ENCODE measurements around the gene INSR. TPM values are rescaled to one million over a fixed set of nuclear protein-coding genes. Genes with fewer than 3 reads are reported as not detected.

The INSR gene
- total and polyA plus RNA-seq, 2 of the 8 experiments (the other 6 are each of a cell fraction or from before 2014, with no cell fraction given), result 13.1 to 48.7 TPM

- POLR2A ChIA-PET (ENCODE audit: partially characterized antibody), result interaction anchor here (1.6 kb wide), 1 partner anchor 14 kb away, joined by 6 read pairs; the partner anchor contains the start of gene ZNF557
- Histone ChIP-seq H2BK12ac (ENCODE audit: low read depth, low read length) (no peak overlapping the region), H3K36me3 (ENCODE audit: control insufficient read depth in 2 of 4, insufficient read depth in 4 of 4, low read length in 3 of 4) (peaks cover 39 to 90% (median 61%) of the 10 kb centered on the region in 4 experiments), H3K27ac (ENCODE audit: low read depth, low read length) (no peak overlapping the region), H2BK5ac (ENCODE audit: low read depth, low read length) (no peak overlapping the region), H3K14ac (ENCODE audit: insufficient read length) (no peak overlapping the region), H3K56ac (replicated peaks; ENCODE audit: insufficient read length, low read depth, low read length) (no peak overlapping the region), H2AK5ac (ENCODE audit: low read depth, low read length) (no peak overlapping the region), H4K8ac (ENCODE audit: extremely low read depth, insufficient read depth, low read length) (no peak overlapping the region), H2BK120ac (replicated peaks; ENCODE audit: low read depth, low read length) (no peak overlapping the region), H3K4me1 (replicated peaks in 1 of 4; ENCODE audit: control insufficient read depth in 3 of 4, insufficient read depth in 4 of 4, low read length in 3 of 4) (no peaks in the 10 kb centered on the region), H3K23me2 (ENCODE audit: low read depth, low read length) (no peaks in the 10 kb centered on the region), H3K79me2 (ENCODE audit: control insufficient read depth in 1 of 2, insufficient read depth in 2 of 2, low read length in 2 of 2) (no peaks in the 10 kb centered on the region), H3K27me3 (replicated peaks in 1 of 4; ENCODE audit: control insufficient read depth in 3 of 4, extremely low read depth in 1 of 4, insufficient read depth in 3 of 4, low read length in 3 of 4) (no peaks in the 10 kb centered on the region), H3K4me3 (ENCODE audit: extremely low read depth in 1 of 4, insufficient read depth in 2 of 4, low read depth in 3 of 4, low read length in 4 of 4) (peak overlapping the region in 1 of 4 experiments; percentile 39; a peak in 1 of 8 replicates), H3K9ac (replicated peaks in 1 of 4; ENCODE audit: extremely low read depth in 1 of 4, low read depth in 3 of 4, low read length in 3 of 4) (no peak overlapping the region), H4K20me1 (replicated peaks in 1 of 2; ENCODE audit: control insufficient read depth in 1 of 2, insufficient read depth in 2 of 2, low read length in 2 of 2) (no peaks in the 10 kb centered on the region), H3K23ac (ENCODE audit: insufficient read length) (no peak overlapping the region), H2BK20ac (ENCODE audit: low read length) (no peak overlapping the region), H3K79me1 (ENCODE audit: low read depth, low read length) (no peaks in the 10 kb centered on the region), H2AFZ (ENCODE audit: low read length) (no peak overlapping the region), H3K4ac (replicated peaks; ENCODE audit: insufficient read length, low read depth, low read length) (no peak overlapping the region), H3K4me2 (ENCODE audit: insufficient read depth in 1 of 2, low read depth in 2 of 2, low read length in 2 of 2) (no peak overlapping the region), H3K18ac (ENCODE audit: extremely low read depth, low read length) (no peak overlapping the region), H4K5ac (ENCODE audit: insufficient read length, low read depth, low read length) (no peak overlapping the region), H2BK15ac (ENCODE audit: low read length) (no peak overlapping the region), H4K91ac (replicated peaks; ENCODE audit: insufficient read length, low read length) (no peak overlapping the region), H3K9me3 (ENCODE audit: insufficient read depth in 2 of 2, low read depth in 1 of 2, low read length in 1 of 2) (peaks cover 83 to 91% of the 10 kb centered on the region in 2 experiments)
- FAIRE-seq (peak; percentile 60), DNase-seq (ENCODE audit: low read depth in 1 of 2, low spot score in 2 of 2) (no peak)
- CTCF ChIA-PET (ENCODE audit: partially characterized antibody), result interaction anchor here (0.9 to 1.0 kb wide), 2 partner anchors 19 to 258 kb away, joined by 4 read pairs; no protein-coding TSS in a partner anchor
- WGBS, 2 experiments (ENCODE audit: extremely low coverage in 1 of 2, insufficient coverage in 1 of 2, insufficient read length in 1 of 2, insufficient replicate concordance in 2 of 2, low coverage in 1 of 2, low lambda C conversion rate in 2 of 2, missing lambda C conversion rate in 1 of 2), result 96% methylated on average over 15 of the region's 15 CpGs; no CpG with 5 or more reads in 1 of the 2 experiments
- TF ChIP-seq BRCA1 (IDR thresholded peaks at IDR 0.05; ENCODE audit: low read depth, low read length), result no peak
- TF ChIP-seq MAFK (IDR thresholded peaks at IDR 0.05; ENCODE audit: low read depth, low read length), result no peak
- TF ChIP-seq ZNF274 (IDR thresholded peaks at IDR 0.05; ENCODE audit: borderline replicate concordance, extremely low read depth, low read length), result peak; percentile 98
- TF ChIP-seq RBBP5 (IDR thresholded peaks at IDR 0.05; ENCODE audit: borderline replicate concordance, low read depth, low read length), result no peak
- TF ChIP-seq EP300 (IDR thresholded peaks at IDR 0.05; ENCODE audit: borderline replicate concordance in 1 of 2, low read depth in 2 of 2, low read length in 2 of 2), result no peak
- 0 out of 2 replicates have a peak, but pooled peaks have one; percentile 21 for TF ChIP-seq ATF2 (IDR thresholded peaks at IDR 0.05; ENCODE audit: low read length)
- TF ChIP-seq TCF12 (IDR thresholded peaks at IDR 0.05; ENCODE audit: low read depth, low read length), result 0 out of 2 replicates have a peak, but pooled peaks have one; percentile 61
- TF ChIP-seq TBP (IDR thresholded peaks at IDR 0.05; ENCODE audit: low read depth, low read length), result no peak
- peak; percentile 21; the same call in 1 of the 2 replicates for TF ChIP-seq KDM1A (IDR thresholded peaks at IDR 0.05; ENCODE audit: borderline replicate concordance, low read length)
These were observed 210.9 kb downstream of the INSR start for GRCh38 chr19:7083076-7083956.

Data from H1 (cell line).